ENCODE results near the gene ANKRD28.
"Not testable (repeated sequence)": the region's sequence is repeated elsewhere in the genome, so short reads cannot be mapped to it uniquely, and the experiment has no call there.

ANKRD28 gene

DNA sequence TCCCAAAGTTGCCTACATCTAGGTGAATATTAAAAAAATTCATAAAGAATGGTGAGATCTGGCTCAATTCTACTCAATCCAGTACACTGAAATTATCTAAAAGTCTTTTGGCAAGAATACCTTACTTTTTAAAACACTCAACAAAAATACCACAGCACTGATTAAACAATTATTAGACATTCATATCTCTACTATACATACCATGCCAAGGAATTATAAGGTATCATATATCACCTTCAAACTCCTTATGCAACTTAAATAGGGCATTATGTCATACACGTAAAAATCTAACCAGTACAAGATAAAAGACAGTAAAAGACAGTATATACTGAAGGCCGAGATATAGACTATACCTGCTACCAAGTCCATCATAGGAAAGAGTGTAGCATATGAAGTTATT, 6.1 kb upstream of the ANKRD28 start:
- DNase-seq (ENCODE audit: low spot score) = no peak

GRCh38 chr3:15801298-15801697, 3.5 kb upstream of the ANKRD28 start:
- no peak for DNase-seq (ENCODE audit: low spot score)

- DNase-seq (ENCODE audit: low spot score) = no peak
Measured at GRCh38 chr3:15800780-15801179, 3.0 kb upstream of the ANKRD28 start.

GRCh38 chr3:15800327-15800726, 2.5 kb upstream of the ANKRD28 start:
- no peak for DNase-seq (ENCODE audit: low spot score)

DNA sequence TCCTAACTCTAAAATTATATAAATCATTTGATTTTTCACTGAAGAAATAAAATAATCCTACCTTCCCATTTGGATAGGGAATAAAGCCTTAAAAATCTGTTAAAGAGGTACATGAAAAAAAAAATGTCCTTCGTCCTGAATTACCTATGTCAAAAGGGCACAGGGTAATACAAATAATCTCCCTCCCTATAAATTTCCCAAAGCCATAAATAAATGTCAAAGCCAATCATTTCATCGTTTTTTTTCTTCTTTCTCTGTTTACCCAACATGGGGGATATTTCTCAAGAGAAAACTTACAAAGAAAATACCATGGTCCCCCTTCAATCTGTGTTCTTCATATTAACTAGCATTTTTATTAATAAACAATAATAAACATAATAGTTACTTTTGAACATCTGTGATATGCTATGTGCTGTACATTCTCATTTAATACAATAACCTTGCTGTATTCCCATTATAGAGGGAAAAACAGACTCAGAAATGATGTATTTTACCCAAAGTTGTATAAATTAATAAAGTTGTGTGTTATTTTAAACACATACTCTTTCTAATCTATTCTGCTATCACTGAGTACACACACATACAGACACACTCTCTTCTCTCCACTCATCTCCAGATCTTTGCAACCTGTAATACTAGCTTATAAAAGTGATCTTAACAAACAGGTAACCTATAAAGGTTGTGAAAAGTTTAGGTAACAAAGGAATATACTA, 910 bp upstream of the ANKRD28 start:
- DNase-seq (ENCODE audit: low spot score) = no peak

DNA sequence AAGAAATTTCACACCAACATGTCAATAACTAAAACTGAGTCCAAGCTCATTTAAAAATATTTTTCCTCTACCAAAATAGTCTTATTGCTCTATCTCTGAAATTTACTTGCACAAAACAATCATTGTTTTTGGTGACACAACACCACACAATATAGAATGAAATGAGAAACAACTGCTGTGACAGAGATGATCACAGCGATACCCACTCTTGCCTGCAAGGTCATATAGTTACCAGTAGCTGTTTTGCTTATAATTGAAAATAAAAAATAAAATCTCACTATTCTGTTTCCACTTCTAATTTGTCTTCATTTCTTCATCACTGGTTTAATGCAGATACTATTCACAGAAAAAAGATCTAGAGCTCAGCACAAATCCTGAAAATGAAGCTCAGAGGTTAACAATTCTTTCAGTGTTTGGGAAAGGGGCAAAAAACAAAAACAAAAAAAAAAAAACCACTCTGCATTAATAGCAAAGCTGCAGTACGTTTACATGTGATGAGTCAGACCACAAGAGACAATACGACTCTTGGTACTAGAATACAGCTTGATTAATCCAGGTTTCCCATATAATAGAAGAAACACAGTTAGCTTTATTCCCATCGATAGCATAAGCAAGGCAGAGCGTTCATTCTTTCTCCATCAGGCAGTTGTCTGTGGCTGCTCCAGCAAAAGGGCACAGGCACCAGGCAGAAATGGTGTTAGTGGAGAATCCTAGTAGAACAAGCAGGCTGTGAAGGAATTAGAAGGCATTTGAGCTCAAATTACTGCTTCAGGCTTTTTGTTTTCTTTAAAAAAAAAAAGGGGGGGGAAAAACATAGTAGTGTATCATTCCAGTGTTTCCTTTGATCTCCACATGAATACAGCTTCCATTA, 773 bp downstream of the ANKRD28 start:
- peak; percentile 41 for DNase-seq (ENCODE audit: low spot score)

- no peak for DNase-seq (ENCODE audit: low spot score)
Measured at GRCh38 chr3:15796331-15796730, 1.4 kb downstream of the ANKRD28 start.

DNA sequence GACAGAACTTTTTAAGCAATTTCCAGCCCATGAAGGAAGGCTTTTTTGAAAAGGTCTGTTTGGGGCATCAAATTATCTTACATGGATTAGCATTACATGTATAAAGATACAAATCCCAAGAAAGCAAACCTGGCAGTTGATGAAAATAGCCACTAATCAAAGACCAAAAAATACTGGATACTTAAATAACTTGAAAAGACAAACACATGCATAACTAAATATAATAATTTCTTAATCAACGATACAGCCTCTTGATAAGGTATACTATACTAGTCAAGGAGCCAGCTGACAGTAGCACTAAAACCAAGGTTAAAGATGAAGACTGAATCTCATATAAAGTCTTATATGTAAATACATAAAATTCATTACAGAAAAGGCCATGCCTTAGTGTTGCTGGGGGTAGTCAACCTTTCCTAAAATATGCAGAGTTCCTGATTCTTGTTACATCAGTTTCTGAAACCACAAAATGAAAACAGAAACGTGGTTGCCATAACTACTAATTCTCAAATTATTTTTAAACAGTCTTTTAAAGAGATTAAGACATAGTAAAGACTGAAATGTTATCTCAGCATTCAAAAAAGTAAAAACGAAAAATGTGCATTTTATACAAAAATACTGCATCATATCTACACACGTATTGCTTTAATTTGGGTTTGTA, 2.0 kb downstream of the ANKRD28 start:
- DNase-seq (ENCODE audit: low spot score) = no peak

- DNase-seq (ENCODE audit: low spot score) = no peak
Measured at GRCh38 chr3:15794842-15795650, 2.7 kb downstream of the ANKRD28 start.

DNA sequence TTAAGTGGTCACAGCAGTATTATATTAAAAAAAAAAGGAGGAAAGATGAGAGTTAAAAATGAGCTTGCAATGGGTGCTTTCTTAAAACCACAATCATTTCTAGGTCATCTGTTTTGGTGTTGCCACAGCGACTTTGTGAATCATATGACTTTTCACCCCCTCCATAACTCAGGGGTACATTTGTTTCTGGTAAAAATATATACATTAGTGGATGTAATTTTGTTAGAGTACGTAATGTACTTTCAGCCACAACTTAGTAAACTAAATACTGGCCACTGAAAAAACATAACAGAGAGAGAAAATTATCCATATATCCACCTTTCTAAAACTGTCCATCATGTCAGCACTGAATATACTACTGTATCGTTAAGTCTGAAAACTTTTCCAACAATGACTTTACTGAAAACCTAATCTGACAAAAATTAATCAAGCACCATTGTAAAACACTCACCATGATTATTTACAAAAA, 3.4 kb downstream of the ANKRD28 start:
- no peak for DNase-seq (ENCODE audit: low spot score)

DNA sequence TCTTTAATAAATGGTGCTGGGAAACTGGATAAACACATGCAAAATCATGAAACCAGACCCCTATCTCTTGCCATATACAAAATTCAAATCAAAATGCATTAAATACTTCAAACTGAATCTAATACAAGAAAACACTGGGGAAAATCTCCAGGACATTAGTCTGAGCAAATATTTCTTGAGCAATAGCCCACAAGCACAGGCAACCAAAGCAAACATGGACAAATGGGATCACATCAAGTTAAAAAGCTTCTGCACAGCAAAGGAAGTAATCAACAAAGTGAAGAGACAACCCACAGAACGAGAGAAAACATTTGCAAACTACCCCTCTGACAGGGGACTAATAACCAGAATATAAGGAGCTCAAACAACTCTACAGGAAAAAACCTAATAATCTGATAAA, 6.3 kb downstream of the ANKRD28 start:
- no peak for DNase-seq (ENCODE audit: low spot score)

DNA sequence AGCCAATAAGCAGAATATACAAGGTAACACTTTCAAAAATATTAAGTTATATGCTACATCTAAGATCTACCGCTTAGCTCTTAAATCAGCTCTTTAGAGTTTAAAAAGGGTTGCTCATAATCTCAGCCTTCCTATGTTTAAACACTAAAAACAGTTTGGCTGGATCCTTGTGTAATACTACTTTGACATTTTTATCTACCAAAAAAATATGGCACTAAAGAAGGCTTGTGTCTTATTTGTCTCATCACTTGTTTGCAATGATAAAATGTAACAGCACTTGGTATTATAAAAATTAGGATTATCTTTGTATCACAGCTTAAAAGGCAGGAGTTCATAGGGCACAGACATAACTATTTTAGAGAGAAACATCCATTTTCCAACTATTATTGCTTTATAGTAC, 9.8 kb downstream of the ANKRD28 start:
- no peak for DNase-seq (ENCODE audit: low spot score)

DNA sequence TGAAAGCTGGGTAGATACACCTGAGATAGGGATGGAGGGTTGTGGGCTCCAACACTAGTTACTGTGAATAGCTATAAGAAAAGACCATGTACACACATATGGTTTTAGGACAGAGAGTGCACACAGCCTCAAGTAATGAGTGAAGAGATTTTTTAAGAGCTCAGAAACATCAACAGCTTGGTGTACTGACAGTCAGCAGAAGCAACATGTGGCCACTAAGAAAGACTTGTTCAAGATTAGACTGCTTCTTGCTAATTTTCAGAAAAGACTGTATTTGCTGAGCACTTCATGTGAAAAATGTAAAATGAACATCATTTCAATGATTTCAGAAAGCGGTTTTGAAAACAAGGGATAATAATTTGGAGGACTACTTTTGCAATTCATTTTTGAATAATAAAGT, 10.3 kb downstream of the ANKRD28 start:
- DNase-seq (ENCODE audit: low spot score) = no peak

DNA sequence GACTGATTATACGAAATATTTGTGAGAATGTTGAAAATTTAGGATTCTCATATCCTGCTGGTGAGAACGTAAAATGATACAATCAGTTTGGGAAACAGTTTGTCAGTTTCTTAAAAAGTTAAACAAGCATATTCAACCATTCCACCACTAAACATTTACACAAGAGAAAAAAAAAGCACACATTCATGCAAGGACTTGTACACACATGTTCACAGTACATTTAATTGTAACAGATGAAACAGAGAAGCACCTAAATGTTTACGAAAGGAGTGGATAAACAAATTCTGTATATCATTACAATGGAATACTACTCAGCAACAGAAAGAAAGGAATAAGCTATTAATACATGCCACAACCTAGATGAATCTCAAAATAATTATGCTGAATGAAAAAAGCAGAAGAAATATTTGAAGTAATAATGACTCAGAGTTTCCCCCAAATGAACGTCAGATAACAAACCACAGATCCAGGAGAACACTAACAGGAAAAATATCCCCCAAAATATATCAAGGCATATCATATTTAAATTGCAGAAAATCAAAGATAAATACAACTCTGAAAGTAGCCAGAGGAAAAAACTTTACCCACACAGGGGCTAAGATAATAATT, 14.3 kb downstream of the ANKRD28 start:
- DNase-seq (ENCODE audit: low spot score) = no peak

GRCh38 chr3:15782429-15782828, 15.3 kb downstream of the ANKRD28 start:
- no peak for DNase-seq (ENCODE audit: low spot score)

- DNase-seq (ENCODE audit: low spot score) = no peak
Measured at GRCh38 chr3:15781637-15782402, 16.0 kb downstream of the ANKRD28 start.

DNA sequence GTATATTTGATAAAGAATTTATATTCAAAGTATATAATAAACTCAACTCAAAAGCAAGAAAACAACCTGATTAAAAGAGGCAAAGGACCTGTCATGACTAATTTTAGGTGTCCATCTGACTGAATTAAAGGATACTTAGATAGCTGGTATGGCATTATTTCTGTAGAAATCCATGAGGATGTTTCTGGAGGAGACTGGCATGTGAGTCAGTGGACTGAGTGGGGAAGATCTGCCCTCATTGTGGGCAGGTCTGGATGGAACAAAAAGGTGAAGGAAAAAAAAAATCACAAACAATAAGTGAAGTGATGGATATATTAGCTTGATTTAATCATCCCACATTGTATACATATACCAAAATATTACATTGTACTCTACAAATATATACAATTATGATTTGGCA, 16.6 kb downstream of the ANKRD28 start:
- no peak for DNase-seq (ENCODE audit: low spot score)

DNA sequence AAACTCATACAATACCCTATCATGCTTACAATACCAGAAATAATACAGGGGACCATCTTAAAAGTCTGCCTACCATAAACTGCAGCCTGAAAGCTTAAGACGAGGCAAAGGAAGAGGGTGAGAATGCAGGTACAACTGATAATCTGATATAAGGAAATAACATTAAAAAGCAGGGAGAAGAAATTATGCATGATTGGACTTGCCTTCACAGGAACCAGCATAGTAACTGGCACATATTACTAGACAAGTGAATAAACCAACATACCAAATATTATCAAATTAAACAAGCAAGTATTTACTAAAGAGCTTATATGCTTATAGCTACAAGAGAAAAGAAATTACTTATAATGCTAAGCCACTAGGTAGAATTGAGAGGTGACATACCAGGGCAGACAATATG, 18.7 kb downstream of the ANKRD28 start:
- DNase-seq (ENCODE audit: low spot score) = no peak

DNA sequence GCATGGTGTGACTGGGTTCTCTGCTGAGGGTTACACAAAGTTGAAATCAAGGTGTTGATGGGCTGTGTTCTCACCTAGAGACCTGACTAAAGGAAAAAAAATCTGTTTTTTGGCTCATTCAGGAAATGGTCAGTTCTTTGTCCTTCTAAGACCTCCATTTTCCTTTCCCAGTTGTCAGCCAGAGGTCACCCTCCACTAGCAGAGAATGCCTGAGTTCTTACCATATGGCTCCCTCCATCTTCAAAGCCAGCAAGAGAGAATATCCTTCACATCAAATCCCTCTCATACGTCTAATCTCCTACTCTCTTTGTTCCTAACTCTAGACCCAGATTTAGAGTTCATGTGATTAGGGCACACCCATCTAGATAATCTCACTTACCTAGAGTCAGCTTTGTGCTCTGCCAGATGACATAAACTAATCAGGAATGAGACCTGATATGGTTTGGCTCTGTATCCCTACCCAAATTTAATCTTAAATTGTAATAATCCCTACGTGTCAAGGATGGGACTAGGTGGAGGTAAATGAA, 19.4 kb downstream of the ANKRD28 start:
- DNase-seq (ENCODE audit: low spot score) = no peak

DNA sequence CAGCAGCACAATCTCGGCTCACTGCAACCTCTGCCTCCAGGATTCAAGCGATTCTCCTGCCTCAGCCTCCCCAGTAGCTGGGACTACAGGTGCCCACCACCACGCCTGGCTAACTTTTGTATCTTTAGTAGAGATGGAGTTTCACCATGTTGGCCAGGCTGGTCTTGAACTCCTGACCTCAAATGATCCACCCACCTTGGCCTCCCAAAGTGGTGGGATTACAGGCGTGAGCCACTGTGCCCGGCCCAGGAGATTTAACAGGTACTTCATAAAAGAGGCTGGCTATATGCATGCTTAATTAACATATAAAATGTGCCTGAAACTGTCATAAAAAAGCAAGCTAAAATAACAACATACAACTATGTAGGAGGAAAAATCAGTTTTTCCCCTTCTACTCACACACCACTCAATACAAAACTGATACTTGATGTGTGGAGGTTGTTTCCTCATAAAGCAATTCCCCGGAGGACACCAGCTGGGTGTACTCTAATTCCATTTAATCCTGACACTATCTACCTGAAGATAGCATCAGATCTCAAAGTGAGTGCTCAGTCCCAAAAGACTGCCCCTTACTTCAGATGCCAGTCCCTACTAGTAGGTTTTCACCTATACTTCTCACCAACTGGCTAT, 22.7 kb downstream of the ANKRD28 start:
- not testable (repeated sequence) for DNase-seq (ENCODE audit: low spot score)
